K562 (cell line): ENCODE data around the gene SPRED2. TPM values are rescaled to one million over a fixed set of nuclear protein-coding genes. Genes with fewer than 3 reads are reported as not detected.

Experiments used
- ATAC-seq: fragments of 200-7000 bp; cut with Tn5 transposase; 3 replicates; pipeline ENCODE4 v1.9.1; 2020; ENCODE audit warnings: moderate library complexity
- BruUV-seq: library from RNA; stranded (reverse); fragments of 400-500 nt; replicated peaks from 2 replicates; lab custom pipeline; 2021; lab: Mats Ljungman, UMichigan
- CTCF ChIA-PET: fragments of 300-600 bp; formaldehyde crosslinking; extraction: SDS; loops from one replicate; lab custom pipeline; 2021; ENCODE audit warnings: low intra/inter-chr PET ratio; lab: Yijun Ruan, JAX
- POLR2A ChIA-PET: fragments of 300-600, 350-650 bp; sonication (Branson Sonifier 250); formaldehyde crosslinking; extraction: SDS; loops from one replicate; lab custom pipeline; 2021; ENCODE audit warnings: antibody characterized with exemption, inconsistent platforms; lab: Yijun Ruan, JAX
- DNase-seq, 4 experiments: peaks; one replicate each; pipeline versions ENCODE4 v3.0.0 to v3.0.0-alpha.2; 2011 to 2018; ENCODE audit warnings: low spot score in 3 of 4, mixed read lengths in 3 of 4; ENCODE audit errors: extremely low read depth in 1 of 4
- FAIRE-seq: peaks from 2 replicates; lab custom pipeline; 2011; peaks lifted over from hg19 to GRCh38; lab: Jason Lieb, UNC
- H2AFZ ChIP-seq: 2 replicates; pipeline ENCODE4 v1.6.0; 2011; ENCODE audit warnings: low read depth, low read length, control low read depth, inconsistent platforms
- H3K27ac ChIP-seq: fragments of 200-600 bp; 3 replicates; pipeline ENCODE4 v1.8.0; 2011; ENCODE audit warnings: low read depth, mild to moderate bottlenecking, control low read depth, inconsistent platforms, low read length, moderate library complexity, mixed read lengths; ENCODE audit errors: extremely low read depth
- H3K27me3 ChIP-seq, 2 experiments: fragments of 300-600 bp in 1 of 2; 2 replicates in 1 of 2; 3 replicates in 1 of 2; pipeline versions ENCODE4 v1.6.0 to v1.8.0; 2011; ENCODE audit warnings: inconsistent platforms in 2 of 2, low read length in 2 of 2, mild to moderate bottlenecking in 1 of 2, mixed read lengths in 1 of 2, moderate library complexity in 1 of 2; ENCODE audit not compliant: control insufficient read depth in 2 of 2, insufficient read depth in 2 of 2
- H3K36me3 ChIP-seq: fragments of 300-600 bp; 3 replicates; pipeline ENCODE4 v1.8.0; 2011; ENCODE audit warnings: mild to moderate bottlenecking, low read length, inconsistent platforms; ENCODE audit not compliant: control insufficient read depth, insufficient read depth
- H3K4me1 ChIP-seq, 2 experiments: fragments of 200-600 bp in 1 of 2; replicated peaks in 1 of 2; 2 replicates in 1 of 2; 3 replicates in 1 of 2; pipeline versions ENCODE4 v1.5.1 to v1.8.0; 2011; ENCODE audit warnings: inconsistent platforms in 2 of 2, low read length in 2 of 2, mild to moderate bottlenecking in 1 of 2, mixed read lengths in 1 of 2, moderate library complexity in 1 of 2; ENCODE audit not compliant: control insufficient read depth in 2 of 2, insufficient read depth in 2 of 2
- H3K4me2 ChIP-seq: 2 replicates; pipeline ENCODE4 v1.6.1; 2011; ENCODE audit warnings: low read length, control low read depth, inconsistent platforms, mixed read lengths; ENCODE audit not compliant: insufficient read depth
- H3K4me3 ChIP-seq: fragments of 200-600 bp; sonication (generic), shearing (Covaris generic); 2 replicates; pipeline ENCODE4 v1.5.1; 2016; ENCODE audit warnings: control low read depth, inconsistent platforms
- H3K79me2 ChIP-seq: fragments of 200-600 bp; 3 replicates; pipeline ENCODE4 v1.8.0; 2011; ENCODE audit warnings: low read length, inconsistent platforms; ENCODE audit not compliant: control insufficient read depth, insufficient read depth
- H3K9ac ChIP-seq, 2 experiments: 2 replicates each; pipeline versions ENCODE4 v1.6.0 to v1.6.1; 2011; ENCODE audit warnings: low read depth in 2 of 2, low read length in 2 of 2, control low read depth in 1 of 2, inconsistent platforms in 1 of 2, mild to moderate bottlenecking in 1 of 2, mixed read lengths in 1 of 2; ENCODE audit not compliant: insufficient read depth in 1 of 2
- H3K9me1 ChIP-seq: one replicate; pipeline ENCODE4 v1.6.0; 2011; ENCODE audit warnings: inconsistent platforms, mild to moderate bottlenecking, low read length, moderate library complexity; ENCODE audit not compliant: control insufficient read depth, insufficient read depth
- H3K9me3 ChIP-seq: replicated peaks from 2 replicates; pipeline ENCODE4 v1.5.1; 2011; ENCODE audit warnings: low read depth, low read length, inconsistent platforms; ENCODE audit not compliant: control insufficient read depth, insufficient read depth
- H4K20me1 ChIP-seq: replicated peaks from 2 replicates; pipeline ENCODE4 v1.6.1; 2011; ENCODE audit warnings: low read length, inconsistent platforms, mixed read lengths; ENCODE audit not compliant: control insufficient read depth, insufficient read depth
- BCLAF1 ChIP-seq, 2 experiments: fragments of 450-650 bp in 1 of 2; IDR thresholded peaks; 2 replicates each; pipeline ENCODE4 v1.6.1; 2011 to 2017; ENCODE audit warnings: low read depth in 2 of 2, antibody characterized with exemption in 1 of 2, borderline replicate concordance in 1 of 2, low read length in 1 of 2, mild to moderate bottlenecking in 1 of 2, mixed read lengths in 1 of 2; ENCODE audit not compliant: control insufficient read depth in 1 of 2
- ZNF76 ChIP-seq: fragments of 250-450 bp; sonication (Bioruptor Pico); IDR thresholded peaks from 2 replicates; pipeline ENCODE4 v1.4.0; 2020; ENCODE audit warnings: mild to moderate bottlenecking, moderate library complexity, borderline replicate concordance
- WGBS: fragments of 100-300 bp; shearing (Covaris generic); methylation state at CpG from one replicate; pipeline ENCODE4 v1.1.6; 2016; ENCODE audit warnings: low coverage, mixed read lengths; ENCODE audit not compliant: insufficient coverage; ENCODE audit errors: missing lambda C conversion rate; 5-methylcytosine and 5-hydroxymethylcytosine counted together
- in situ Hi-C: fragments of 300-500 bp; cut with MboI; formaldehyde crosslinking; loops from 4 replicates; pipeline ENCODE4 v1.15.0; 2018; ENCODE audit warnings: inconsistent platforms, mixed read lengths
- intact Hi-C: fragments of 100-400 bp; cut with micrococcal nuclease; formaldehyde crosslinking; loops from 2 replicates; pipeline ENCODE4 v1.14.2; 2022
- polyA plus RNA-seq, 8 experiments: library from polyadenylated mRNA; depleted of rRNA in 4 of 8; stranded (reverse) in 5 of 8; unstranded in 3 of 8; fragments of >200 nt; fragmentation: Nextera tagmentation in 2 of 8; fragmentation: Illumina TruSeq in 1 of 8; extraction: Ambion mirVana in 2 of 8; extraction: Trizol in 1 of 8; gene quantifications; 2 replicates each; pipeline versions ENCODE4 v1.2.1 to v1.2.3, GENCODE V29; 2011 to 2014; ENCODE audit warnings: inconsistent platforms in 1 of 8, missing spikeins in 1 of 8
- total RNA-seq, 7 experiments: library from RNA; depleted of rRNA in 6 of 7; stranded (reverse); fragments of >200 nt in 6 of 7; fragmentation: Illumina TruSeq in 2 of 7; extraction: Trizol in 2 of 7; gene quantifications; 2 replicates each; pipeline versions ENCODE4 v1.2.1 to v1.2.3, GENCODE V29; 2011 to 2021; ENCODE audit warnings: low replicate concordance in 1 of 7
- TF ChIP-seq, protein P1 (sequence below): fragments of 450-650 bp; IDR thresholded peaks from 2 replicates; pipeline ENCODE4 v1.6.1; 2016
- TF ChIP-seq, protein P2 (sequence below): sonication (generic); IDR thresholded peaks from 2 replicates; pipeline ENCODE4 v1.6.1; 2016

The SPRED2 gene
- total and polyA plus RNA-seq, 9 of the 15 experiments (the other 6 are each of a cell fraction or from before 2014, with no cell fraction given) = 4.6 to 50.8 (median 14.1) TPM

GRCh38 chr2:65450393-65450792 lies 18.0 kb upstream of the SPRED2 start:
- H3K9me3 ChIP-seq = no peaks in the 10 kb centered on the region
- no peak overlapping the region for H3K4me3 ChIP-seq
- H3K4me2 ChIP-seq = no peak overlapping the region
- no peak overlapping the region for H3K27ac ChIP-seq
- no peaks in the 10 kb centered on the region for H3K27me3 ChIP-seq
- intact Hi-C loops (no loop called here), in situ Hi-C loops (no loop called here)
- no peaks in the 10 kb centered on the region for H3K79me2 ChIP-seq
- no peaks in the 10 kb centered on the region for H3K36me3 ChIP-seq
- no peak overlapping the region for H3K9ac ChIP-seq
- peaks cover 0 to 3% of the 10 kb centered on the region in 2 experiments; a peak in 1 of 5 replicates for H3K4me1 ChIP-seq
- no peak for DNase-seq
- H4K20me1 ChIP-seq = no peaks in the 10 kb centered on the region
- TF ChIP-seq ZNF76 (no peak), BCLAF1 (IDR thresholded peaks at IDR 0.05; ENCODE audit: borderline replicate concordance in 1 of 2, control insufficient read depth in 1 of 2, low read depth in 2 of 2, low read length in 1 of 2) (no peak)
- TF ChIP-seq, protein P1, sequence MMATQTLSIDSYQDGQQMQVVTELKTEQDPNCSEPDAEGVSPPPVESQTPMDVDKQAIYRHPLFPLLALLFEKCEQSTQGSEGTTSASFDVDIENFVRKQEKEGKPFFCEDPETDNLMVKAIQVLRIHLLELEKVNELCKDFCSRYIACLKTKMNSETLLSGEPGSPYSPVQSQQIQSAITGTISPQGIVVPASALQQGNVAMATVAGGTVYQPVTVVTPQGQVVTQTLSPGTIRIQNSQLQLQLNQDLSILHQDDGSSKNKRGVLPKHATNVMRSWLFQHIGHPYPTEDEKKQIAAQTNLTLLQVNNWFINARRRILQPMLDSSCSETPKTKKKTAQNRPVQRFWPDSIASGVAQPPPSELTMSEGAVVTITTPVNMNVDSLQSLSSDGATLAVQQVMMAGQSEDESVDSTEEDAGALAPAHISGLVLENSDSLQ = 0 out of 2 replicates have a peak, but pooled peaks have one; percentile 12
- TF ChIP-seq, protein P2, sequence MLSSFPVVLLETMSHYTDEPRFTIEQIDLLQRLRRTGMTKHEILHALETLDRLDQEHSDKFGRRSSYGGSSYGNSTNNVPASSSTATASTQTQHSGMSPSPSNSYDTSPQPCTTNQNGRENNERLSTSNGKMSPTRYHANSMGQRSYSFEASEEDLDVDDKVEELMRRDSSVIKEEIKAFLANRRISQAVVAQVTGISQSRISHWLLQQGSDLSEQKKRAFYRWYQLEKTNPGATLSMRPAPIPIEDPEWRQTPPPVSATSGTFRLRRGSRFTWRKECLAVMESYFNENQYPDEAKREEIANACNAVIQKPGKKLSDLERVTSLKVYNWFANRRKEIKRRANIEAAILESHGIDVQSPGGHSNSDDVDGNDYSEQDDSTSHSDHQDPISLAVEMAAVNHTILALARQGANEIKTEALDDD = peak; percentile 60
- ChIA-PET CTCF (interaction anchor here (0.6 kb wide), 1 partner anchor 100 kb away, joined by 3 read pairs; no protein-coding TSS in a partner anchor), POLR2A (interaction anchor here (1.3 to 1.7 kb wide), 2 partner anchors 13 to 14 kb away, joined by 5 to 6 read pairs; no protein-coding TSS in a partner anchor)
- FAIRE-seq = peak; percentile 11
- no peaks in the 10 kb centered on the region for H3K9me1 ChIP-seq
- no TSS peak for BruUV-seq
- H2AFZ ChIP-seq = no peak overlapping the region
- WGBS = 28% methylated on average over 3 of the region's 3 CpGs
- ATAC-seq = no peak
